Caco-2 (cell line): ENCODE measurements around the gene LY6G6F. TPM values are rescaled to one million over a fixed set of nuclear protein-coding genes. Genes with fewer than 3 reads are reported as not detected.
A peak's percentile ranks its signal among the peaks of the same experiment; 100 is the strongest.

Source experiments
- BruUV-seq: library from RNA; stranded (reverse); fragments of 400-500 nt; replicated peaks from 2 replicates; lab custom pipeline; 2021; lab: Mats Ljungman, UMichigan
- CTCF ChIA-PET: fragments of 300-600 bp; sonication (Branson Sonifier 250); formaldehyde crosslinking; loops from one replicate; lab custom pipeline; 2022; ENCODE audit warnings: antibody characterized with exemption; lab: Charles Lee
- POLR2A ChIA-PET: fragments of 300-600 bp; sonication (Branson Sonifier 250); formaldehyde crosslinking; loops from one replicate; lab custom pipeline; 2022; ENCODE audit warnings: antibody characterized with exemption; lab: Charles Lee
- DNase-seq, 2 experiments: peaks; one replicate each; pipeline versions ENCODE4 v3.0.0 to v3.0.0-alpha.2; 2020 to 2022
- H3K27me3 ChIP-seq: replicated peaks from 2 replicates; pipeline ENCODE4 v1.6.0; 2011; ENCODE audit warnings: low read length; ENCODE audit not compliant: control insufficient read depth, insufficient read depth
- H3K36me3 ChIP-seq: 2 replicates; pipeline ENCODE4 v1.5.1; 2011; ENCODE audit warnings: low read length; ENCODE audit not compliant: control insufficient read depth, insufficient read depth
- H3K4me1 ChIP-seq: fragments of 250-450 bp; sonication (Bioruptor Pico); 2 replicates; pipeline ENCODE4 v1.5.1; 2020; ENCODE audit warnings: mild to moderate bottlenecking
- H3K4me3 ChIP-seq: 2 replicates; pipeline ENCODE4 v1.5.1; 2011; ENCODE audit warnings: low read depth, mild to moderate bottlenecking, control low read depth, low read length
- H3K9me3 ChIP-seq: fragments of 250-450 bp; sonication (Bioruptor Pico); 2 replicates; pipeline ENCODE4 v1.5.1; 2020; ENCODE audit warnings: mild to moderate bottlenecking, moderate library complexity
- H3K27ac Mint-ChIP-seq: one replicate; pipeline ENCODE4 v1.8.0; 2022; ENCODE audit warnings: mixed read lengths; ENCODE audit not compliant: unreplicated experiment
- H3K27me3 Mint-ChIP-seq: one replicate; pipeline ENCODE4 v1.8.0; 2022; ENCODE audit warnings: mixed read lengths; ENCODE audit not compliant: insufficient read depth, unreplicated experiment
- H3K36me3 Mint-ChIP-seq: one replicate; pipeline ENCODE4 v1.8.0; 2022; ENCODE audit warnings: mild to moderate bottlenecking, mixed read lengths; ENCODE audit not compliant: insufficient read depth, unreplicated experiment
- H3K4me1 Mint-ChIP-seq: one replicate; pipeline ENCODE4 v1.8.0; 2022; ENCODE audit warnings: low read depth, mixed read lengths; ENCODE audit not compliant: unreplicated experiment
- H3K4me3 Mint-ChIP-seq: one replicate; pipeline ENCODE4 v1.8.0; 2022; ENCODE audit warnings: mild to moderate bottlenecking, moderate library complexity, mixed read lengths; ENCODE audit not compliant: unreplicated experiment
- H3K9me3 Mint-ChIP-seq: one replicate; pipeline ENCODE4 v1.8.0; 2022; ENCODE audit warnings: mixed read lengths; ENCODE audit not compliant: unreplicated experiment
- intact Hi-C: fragments of 100-400 bp; cut with micrococcal nuclease; formaldehyde crosslinking; loops from one replicate; pipeline ENCODE4 v1.10.0; 2022; ENCODE audit not compliant: unreplicated experiment
- total RNA-seq: library from RNA; stranded (reverse); gene quantifications from 2 replicates; pipeline ENCODE4 v1.2.3, GENCODE V29; 2022
- TF ChIP-seq, protein P1 (sequence below), 2 experiments: fragments of 200-600 bp in 1 of 2; IDR thresholded peaks; 1 replicate in 1 of 2; 2 replicates in 1 of 2; pipeline versions ENCODE4 v1.5.1 to v1.8.0; 2011 to 2022; ENCODE audit warnings: antibody characterized with exemption in 1 of 2, control low read depth in 1 of 2, inconsistent platforms in 1 of 2, low read depth in 1 of 2, low read length in 1 of 2, mild to moderate bottlenecking in 1 of 2, moderate library complexity in 1 of 2; ENCODE audit not compliant: insufficient read depth in 1 of 2, severe bottlenecking in 1 of 2, unreplicated experiment in 1 of 2

The LY6G6F gene
- total RNA-seq, 1 experiment from 2014 or later: not detected

DNA sequence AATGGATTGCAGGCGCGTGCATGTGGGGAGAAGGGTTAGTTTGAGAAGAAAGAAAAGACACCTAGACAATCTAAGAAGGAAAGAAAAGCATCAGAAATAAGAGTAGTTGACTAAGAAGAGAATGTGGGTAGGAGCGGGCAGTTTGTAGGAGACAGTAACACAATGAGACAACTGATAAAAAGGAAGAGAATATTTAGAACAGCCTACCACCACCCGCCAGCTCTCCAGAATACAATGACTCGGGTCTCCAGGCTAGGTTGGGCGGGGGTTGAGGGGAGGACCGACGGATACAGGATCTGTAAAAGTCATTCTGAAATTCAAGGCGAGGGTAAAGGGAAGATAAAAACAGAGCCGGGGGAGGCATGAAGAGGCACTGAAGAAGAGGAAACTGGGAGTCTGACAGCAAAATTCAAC is 4.3 kb upstream of the LY6G6F start:
- H3K9me3 Mint-ChIP-seq: no peaks in the 10 kb centered on the region
- Histone ChIP-seq H3K36me3 (peaks cover 3% of the 10 kb centered on the region), H3K27me3 (no peaks in the 10 kb centered on the region), H3K4me3 (peak overlapping the region; percentile 50), H3K4me1 (peaks cover 34% of the 10 kb centered on the region), H3K9me3 (no peaks in the 10 kb centered on the region)
- no peaks in the 10 kb centered on the region for H3K27me3 Mint-ChIP-seq
- CTCF ChIA-PET: interaction anchor here (0.9 to 1.2 kb wide), 5 partner anchors 22 to 104 kb away, joined by 3 to 7 read pairs (median 3); partner anchors contain the start of genes CSNK2B and LSM2
- peak overlapping the region; percentile 91 for H3K4me3 Mint-ChIP-seq
- no peak for DNase-seq
- no TSS peak for BruUV-seq
- H3K4me1 Mint-ChIP-seq: peaks cover 16% of the 10 kb centered on the region
- peak overlapping the region; percentile 87 for H3K27ac Mint-ChIP-seq
- POLR2A ChIA-PET: interaction anchor here (1.2 to 1.7 kb wide), 8 partner anchors 11 to 160 kb away, joined by 3 to 11 read pairs (median 4); partner anchors contain the start of genes CLIC1, HSPA1A, HSPA1L and NEU1
- intact Hi-C loops: loop anchor here (2.0 to 5.0 kb wide), 2 partner anchors 22 to 35 kb away; partner anchors contain the start of genes CLIC1 and LY6G5C
- TF ChIP-seq, protein P1, sequence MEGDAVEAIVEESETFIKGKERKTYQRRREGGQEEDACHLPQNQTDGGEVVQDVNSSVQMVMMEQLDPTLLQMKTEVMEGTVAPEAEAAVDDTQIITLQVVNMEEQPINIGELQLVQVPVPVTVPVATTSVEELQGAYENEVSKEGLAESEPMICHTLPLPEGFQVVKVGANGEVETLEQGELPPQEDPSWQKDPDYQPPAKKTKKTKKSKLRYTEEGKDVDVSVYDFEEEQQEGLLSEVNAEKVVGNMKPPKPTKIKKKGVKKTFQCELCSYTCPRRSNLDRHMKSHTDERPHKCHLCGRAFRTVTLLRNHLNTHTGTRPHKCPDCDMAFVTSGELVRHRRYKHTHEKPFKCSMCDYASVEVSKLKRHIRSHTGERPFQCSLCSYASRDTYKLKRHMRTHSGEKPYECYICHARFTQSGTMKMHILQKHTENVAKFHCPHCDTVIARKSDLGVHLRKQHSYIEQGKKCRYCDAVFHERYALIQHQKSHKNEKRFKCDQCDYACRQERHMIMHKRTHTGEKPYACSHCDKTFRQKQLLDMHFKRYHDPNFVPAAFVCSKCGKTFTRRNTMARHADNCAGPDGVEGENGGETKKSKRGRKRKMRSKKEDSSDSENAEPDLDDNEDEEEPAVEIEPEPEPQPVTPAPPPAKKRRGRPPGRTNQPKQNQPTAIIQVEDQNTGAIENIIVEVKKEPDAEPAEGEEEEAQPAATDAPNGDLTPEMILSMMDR (IDR thresholded peaks at IDR 0.05; ENCODE audit: insufficient read depth in 1 of 2, low read depth in 1 of 2, low read length in 1 of 2, severe bottlenecking in 1 of 2, unreplicated experiment in 1 of 2): no peak
- H3K36me3 Mint-ChIP-seq: peaks cover 25% of the 10 kb centered on the region

DNA sequence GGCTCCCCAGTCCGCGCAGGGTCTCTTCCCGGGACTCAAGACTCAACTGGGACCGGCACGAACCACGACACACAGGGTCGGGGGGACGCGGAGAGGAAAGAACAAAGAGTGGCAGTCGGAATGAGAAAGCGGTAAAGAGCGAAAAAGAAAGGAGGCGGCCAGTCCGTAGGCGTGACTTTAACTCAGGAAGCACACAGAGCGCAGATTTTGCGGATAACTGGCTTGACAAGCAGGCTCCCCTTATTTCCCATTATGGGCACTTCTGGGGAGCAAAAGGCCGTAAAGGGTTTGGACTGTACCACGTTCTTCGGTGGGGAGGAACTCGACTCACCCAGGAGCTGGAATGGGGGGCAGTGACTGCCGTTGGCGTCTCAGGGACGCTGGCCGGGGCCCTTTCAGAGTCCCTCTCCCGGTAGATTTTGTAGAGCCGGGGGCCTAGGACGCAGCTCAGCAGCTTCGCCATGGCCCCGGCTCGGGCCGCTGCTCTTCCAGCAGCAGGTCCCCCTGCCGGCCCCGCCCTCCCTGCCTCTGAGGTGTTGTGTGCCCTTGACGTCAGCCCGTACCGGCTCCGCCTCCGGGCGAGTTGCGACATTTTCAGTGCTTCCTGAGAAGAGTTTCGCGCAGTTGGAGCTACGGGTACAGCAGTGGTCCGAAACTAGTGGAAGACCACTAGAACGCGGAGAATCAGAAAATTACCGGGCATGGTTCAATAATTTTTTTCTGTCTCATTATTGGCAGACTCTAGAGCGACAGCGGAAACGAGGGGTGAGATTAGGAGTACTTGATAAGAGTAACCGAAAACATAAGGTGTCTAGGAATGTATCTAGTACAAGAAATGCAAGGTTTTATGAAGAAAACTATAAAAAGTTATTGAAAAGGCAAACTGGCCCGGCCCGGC is 3.6 kb upstream of the LY6G6F start, which contains the start of gene ABHD16A:
Gene ABHD16A, minus strand, starts transcription at position 506 of the 898 bp plus-strand sequence. Its CDS starts 43 bp downstream, at position 463.
- TF ChIP-seq, protein P1 (IDR thresholded peaks at IDR 0.05; ENCODE audit: insufficient read depth in 1 of 2, low read depth in 1 of 2, low read length in 1 of 2, severe bottlenecking in 1 of 2, unreplicated experiment in 1 of 2): no peak
- ChIA-PET CTCF (interaction anchor here (0.6 to 1.2 kb wide), 8 partner anchors 23 to 154 kb away, joined by 3 to 7 read pairs (median 3); partner anchors contain the start of genes CSNK2B and LSM2), POLR2A (interaction anchor here (0.5 to 1.7 kb wide), 17 partner anchors 10 to 666 kb away, joined by 3 to 11 read pairs (median 4); partner anchors contain the start of genes APOM, CLIC1, HSPA1A and HSPA1B)
- H3K36me3 ChIP-seq: peaks cover 3% of the 10 kb centered on the region
- peaks cover 34% of the 10 kb centered on the region for H3K4me1 ChIP-seq
- Mint-ChIP-seq H3K9me3 (no peaks in the 10 kb centered on the region), H3K36me3 (peaks cover 19% of the 10 kb centered on the region), H3K27ac (peak within 1 kb of the TSS; percentile 87), H3K4me3 (peak within 1 kb of the TSS; percentile 91), H3K4me1 (peaks cover 11% of the 10 kb centered on the region), H3K27me3 (no peaks in the 10 kb centered on the region)
- BruUV-seq: no TSS peak
- H3K4me3 ChIP-seq: peak within 1 kb of the TSS; percentile 50
- H3K27me3 ChIP-seq: no peaks in the 10 kb centered on the region
- H3K9me3 ChIP-seq: no peaks in the 10 kb centered on the region
- peak; percentile 97 to 98 for DNase-seq
- intact Hi-C loops: loop anchor here (2.0 to 5.0 kb wide), 2 partner anchors 22 to 34 kb away; partner anchors contain the start of genes CLIC1 and LY6G5C

DNA sequence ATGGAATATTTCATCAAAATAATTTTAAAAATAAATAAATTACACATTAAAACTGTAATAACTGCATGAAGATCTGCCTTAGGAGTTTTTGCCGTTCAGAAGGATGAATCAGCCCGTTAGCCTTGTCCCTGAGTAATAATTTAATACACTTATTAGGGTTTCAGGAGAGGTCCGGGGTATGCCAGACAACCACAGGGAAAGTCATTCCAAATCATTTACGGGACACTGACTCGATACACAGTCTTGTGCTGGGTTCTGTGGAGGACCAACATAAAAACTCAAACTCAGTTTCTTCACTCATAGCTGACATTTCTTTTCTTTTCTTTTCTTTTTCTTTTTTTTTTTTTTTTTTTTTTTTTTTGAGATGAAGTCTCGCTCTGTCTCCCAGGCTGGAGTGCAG is 735 bp upstream of the LY6G6F start:
- TF ChIP-seq, protein P1 (IDR thresholded peaks at IDR 0.05; ENCODE audit: insufficient read depth in 1 of 2, low read depth in 1 of 2, low read length in 1 of 2, severe bottlenecking in 1 of 2, unreplicated experiment in 1 of 2): no peak
- Mint-ChIP-seq H3K4me1 (peaks cover 9% of the 10 kb centered on the region), H3K9me3 (no peaks in the 10 kb centered on the region), H3K36me3 (peaks cover 5% of the 10 kb centered on the region), H3K27ac (no peak overlapping the region), H3K27me3 (no peaks in the 10 kb centered on the region), H3K4me3 (no peak overlapping the region)
- no peak for DNase-seq
- no peaks in the 10 kb centered on the region for H3K36me3 ChIP-seq
- peaks cover 16% of the 10 kb centered on the region for H3K4me1 ChIP-seq
- ChIA-PET CTCF (no interaction called here), POLR2A (interaction anchor here (0.6 to 0.8 kb wide), 2 partner anchors 24 to 77 kb away, joined by 3 to 5 read pairs; no protein-coding TSS in a partner anchor)
- intact Hi-C loops: no loop called here
- BruUV-seq: no TSS peak
- H3K27me3 ChIP-seq: no peaks in the 10 kb centered on the region
- H3K9me3 ChIP-seq: no peaks in the 10 kb centered on the region
- H3K4me3 ChIP-seq: no peak overlapping the region
